G401.6 (cell line): Measurements from ENCODE around the gene SPATA19.

Experiments
- FAIRE-seq: peaks from 2 replicates; lab custom pipeline; 2012; peaks lifted over from hg19 to GRCh38; lab: Jason Lieb, UNC

SPATA19 gene

GRCh38 chr11:133818302-133818701 is 27.0 kb downstream of the SPATA19 start:
- FAIRE-seq: no peak

- no peak for FAIRE-seq
Measured at GRCh38 chr11:133817449-133817848, 27.9 kb downstream of the SPATA19 start.

GRCh38 chr11:133816146-133816870 is 29.0 kb downstream of the SPATA19 start:
- no peak for FAIRE-seq

GRCh38 chr11:133815636-133816035 is 29.7 kb downstream of the SPATA19 start:
- FAIRE-seq: no peak

GRCh38 chr11:133814588-133815100 is 30.7 kb downstream of the SPATA19 start:
- FAIRE-seq: no peak

GRCh38 chr11:133811850-133812685 is 33.2 kb downstream of the SPATA19 start:
- no peak for FAIRE-seq

- FAIRE-seq: no peak
Measured at GRCh38 chr11:133810766-133811165, 34.5 kb downstream of the SPATA19 start.

- no peak for FAIRE-seq
Measured at GRCh38 chr11:133809569-133810491, 35.5 kb downstream of the SPATA19 start.

GRCh38 chr11:133808393-133809140 is 36.7 kb downstream of the SPATA19 start:
- FAIRE-seq: no peak

GRCh38 chr11:133803026-133803425 is 42.3 kb downstream of the SPATA19 start:
- no peak for FAIRE-seq

GRCh38 chr11:133801356-133801755 is 44.0 kb downstream of the SPATA19 start:
- no peak for FAIRE-seq

GRCh38 chr11:133800666-133801065 is 44.6 kb downstream of the SPATA19 start:
- FAIRE-seq: no peak

GRCh38 chr11:133797554-133797953 is 47.8 kb downstream of the SPATA19 start:
- no peak for FAIRE-seq

- FAIRE-seq: no peak
Measured at GRCh38 chr11:133796043-133796795, 49.1 kb downstream of the SPATA19 start.

GRCh38 chr11:133795088-133795487 is 50.2 kb downstream of the SPATA19 start:
- FAIRE-seq: no peak

GRCh38 chr11:133794205-133794604 is 51.1 kb downstream of the SPATA19 start:
- FAIRE-seq: no peak

- FAIRE-seq: no peak
Measured at GRCh38 chr11:133793271-133794035, 51.9 kb downstream of the SPATA19 start.

- no peak for FAIRE-seq
Measured at GRCh38 chr11:133790995-133791394, 54.3 kb downstream of the SPATA19 start.
